Inflammatory macrophage treated with lipopolysaccharide for 4 hours (primary cell): Measurements from ENCODE around the gene TEX53.
A peak's percentile ranks its signal among the peaks of the same experiment; 100 is the strongest.

Experiments used
- DNase-seq: peaks from one replicate; pipeline ENCODE4 v3.0.0-alpha.2; 2020

TEX53 gene

GRCh38 chr9:114657705-114658104 is at the start of gene TEX53:
Gene TEX53 (minus strand): TSS chr9:114657805. CDS start chr9:114657774, 31 bp downstream.
- DNase-seq = no peak

- no peak for DNase-seq
Measured at GRCh38 chr9:114706711-114707110, 49.1 kb upstream of the TEX53 start.

GRCh38 chr9:114701988-114702387 is 44.4 kb upstream of the TEX53 start:
- DNase-seq = no peak

GRCh38 chr9:114697951-114698351 is 40.3 kb upstream of the TEX53 start:
- peak; percentile 32 for DNase-seq

GRCh38 chr9:114696814-114697544 is 39.4 kb upstream of the TEX53 start:
- DNase-seq = peak; percentile 59

GRCh38 chr9:114695948-114696347 is 38.3 kb upstream of the TEX53 start:
- DNase-seq = no peak

GRCh38 chr9:114694719-114695269 is 37.2 kb upstream of the TEX53 start:
- DNase-seq = no peak

- no peak for DNase-seq
Measured at GRCh38 chr9:114694146-114694545, 36.5 kb upstream of the TEX53 start.

- no peak for DNase-seq
Measured at GRCh38 chr9:114693248-114693855, 35.7 kb upstream of the TEX53 start.

GRCh38 chr9:114691956-114692295 is 34.3 kb upstream of the TEX53 start:
- no peak for DNase-seq

GRCh38 chr9:114691046-114691955 is 33.7 kb upstream of the TEX53 start:
- DNase-seq = peak; percentile 52

- DNase-seq = no peak
Measured at GRCh38 chr9:114690308-114690707, 32.7 kb upstream of the TEX53 start.

GRCh38 chr9:114689813-114690212 is 32.2 kb upstream of the TEX53 start:
- DNase-seq = no peak

GRCh38 chr9:114688909-114689610 is 31.5 kb upstream of the TEX53 start:
- no peak for DNase-seq

- no peak for DNase-seq
Measured at GRCh38 chr9:114688379-114688778, 30.8 kb upstream of the TEX53 start.

- DNase-seq = no peak
Measured at GRCh38 chr9:114687034-114687433, 29.4 kb upstream of the TEX53 start.

- DNase-seq = no peak
Measured at GRCh38 chr9:114685951-114686350, 28.3 kb upstream of the TEX53 start.

GRCh38 chr9:114684036-114684435 is 26.4 kb upstream of the TEX53 start:
- no peak for DNase-seq

GRCh38 chr9:114682846-114683245 is 25.2 kb upstream of the TEX53 start:
- DNase-seq = no peak

- DNase-seq = peak; percentile 88
Measured at GRCh38 chr9:114681594-114682332, 24.2 kb upstream of the TEX53 start, which contains the start of gene TEX48. Gene TEX48 (minus strand): TSS chr9:114682192. CDS start chr9:114671723, 10,469 bp downstream.

- DNase-seq = no peak
Measured at GRCh38 chr9:114680259-114681001, 22.8 kb upstream of the TEX53 start.
